Fibroblast of lung (primary cell): ENCODE results near the gene FAM162A. TPM values are rescaled to one million over a fixed set of nuclear protein-coding genes. Genes with fewer than 3 reads are reported as not detected.

Experiments
- DNase-seq, 2 donors: peaks; one replicate each; pipeline versions ENCODE4 v3.0.0 to v3.0.0-alpha.2; 2010; ENCODE audit warnings: low read depth in 2 of 2
- H2AFZ ChIP-seq: 2 replicates; pipeline ENCODE4 v1.5.1; 2012; ENCODE audit warnings: low read length, control low read depth, inconsistent platforms
- H3K27ac ChIP-seq: 2 replicates; pipeline ENCODE4 v1.5.1; 2011; ENCODE audit warnings: low read length, control low read depth; ENCODE audit not compliant: insufficient read depth
- H3K27me3 ChIP-seq: 2 replicates; pipeline ENCODE4 v1.5.1; 2011; ENCODE audit warnings: mild to moderate bottlenecking, low read length; ENCODE audit not compliant: control insufficient read depth, insufficient read depth
- H3K36me3 ChIP-seq: 2 replicates; pipeline ENCODE4 v1.5.1; 2011; ENCODE audit warnings: low read length; ENCODE audit not compliant: control insufficient read depth, insufficient read depth
- H3K4me1 ChIP-seq: 2 replicates; pipeline ENCODE4 v1.5.1; 2011; ENCODE audit warnings: low read length; ENCODE audit not compliant: control insufficient read depth, insufficient read depth; ENCODE audit errors: extremely low read depth
- H3K4me2 ChIP-seq: 2 replicates; pipeline ENCODE4 v1.5.1; 2011; ENCODE audit warnings: low read length, control low read depth; ENCODE audit not compliant: insufficient read depth; ENCODE audit errors: extremely low read depth
- H3K4me3 ChIP-seq, 4 experiments: fragments of 200-600 bp in 1 of 4; sonication (generic) in 1 of 4; replicated peaks in 1 of 4; 2 replicates each; pipeline ENCODE4 v1.5.1; 2011 to 2016; ENCODE audit warnings: low read length in 4 of 4, low read depth in 3 of 4, mild to moderate bottlenecking in 3 of 4, control low read depth in 2 of 4, inconsistent platforms in 1 of 4, mixed read lengths in 1 of 4; ENCODE audit not compliant: insufficient read depth in 1 of 4; ENCODE audit errors: control extremely low read depth in 1 of 4
- H3K79me2 ChIP-seq: 2 replicates; pipeline ENCODE4 v1.5.1; 2012; ENCODE audit warnings: mild to moderate bottlenecking, low read length, inconsistent platforms; ENCODE audit not compliant: control insufficient read depth, insufficient read depth
- H3K9ac ChIP-seq: 2 replicates; pipeline ENCODE4 v1.5.1; 2011; ENCODE audit warnings: mild to moderate bottlenecking, low read length, control low read depth; ENCODE audit not compliant: insufficient read depth
- H3K9me3 ChIP-seq: 2 replicates; pipeline ENCODE4 v1.5.1; 2012; ENCODE audit warnings: low read depth, low read length; ENCODE audit not compliant: control insufficient read depth, insufficient read depth
- H4K20me1 ChIP-seq: 2 replicates; pipeline ENCODE4 v1.5.1; 2011; ENCODE audit warnings: low read length; ENCODE audit not compliant: control insufficient read depth, insufficient read depth; ENCODE audit errors: extremely low read depth
- EZH2 ChIP-seq: IDR thresholded peaks from 2 replicates; pipeline ENCODE4 v1.5.1; 2012; ENCODE audit warnings: low read length, control low read depth, mild to moderate bottlenecking; ENCODE audit errors: missing control alignments
- polyA plus RNA-seq, 2 donors: library from polyadenylated mRNA; depleted of rRNA in 1 of 2; stranded (reverse) in 1 of 2; unstranded in 1 of 2; fragments of >200 nt; gene quantifications; 2 replicates each; pipeline ENCODE4 v1.2.1, GENCODE V29; 2011 to 2012; ENCODE audit warnings: missing spikeins in 1 of 2
- total RNA-seq: library from RNA; depleted of rRNA; stranded (reverse); fragments of >200 nt; gene quantifications from 2 replicates; pipeline ENCODE4 v1.2.1, GENCODE V29; 2014
- TF ChIP-seq, protein P1 (sequence below), 2 donors: IDR thresholded peaks in 1 of 2; conservative IDR thresholded peaks in 1 of 2; 1 replicate in 1 of 2; 2 replicates in 1 of 2; pipeline ENCODE4 v1.5.1; 2011 to 2012; ENCODE audit warnings: low read length in 2 of 2, control low read depth in 1 of 2, inconsistent platforms in 1 of 2, low read depth in 1 of 2, mild to moderate bottlenecking in 1 of 2

Gene FAM162A
- total and polyA plus RNA-seq, 2 donors (not counting 1 experiment from before 2014, with no cell fraction given) = 16.7 to 47.6 TPM

DNA sequence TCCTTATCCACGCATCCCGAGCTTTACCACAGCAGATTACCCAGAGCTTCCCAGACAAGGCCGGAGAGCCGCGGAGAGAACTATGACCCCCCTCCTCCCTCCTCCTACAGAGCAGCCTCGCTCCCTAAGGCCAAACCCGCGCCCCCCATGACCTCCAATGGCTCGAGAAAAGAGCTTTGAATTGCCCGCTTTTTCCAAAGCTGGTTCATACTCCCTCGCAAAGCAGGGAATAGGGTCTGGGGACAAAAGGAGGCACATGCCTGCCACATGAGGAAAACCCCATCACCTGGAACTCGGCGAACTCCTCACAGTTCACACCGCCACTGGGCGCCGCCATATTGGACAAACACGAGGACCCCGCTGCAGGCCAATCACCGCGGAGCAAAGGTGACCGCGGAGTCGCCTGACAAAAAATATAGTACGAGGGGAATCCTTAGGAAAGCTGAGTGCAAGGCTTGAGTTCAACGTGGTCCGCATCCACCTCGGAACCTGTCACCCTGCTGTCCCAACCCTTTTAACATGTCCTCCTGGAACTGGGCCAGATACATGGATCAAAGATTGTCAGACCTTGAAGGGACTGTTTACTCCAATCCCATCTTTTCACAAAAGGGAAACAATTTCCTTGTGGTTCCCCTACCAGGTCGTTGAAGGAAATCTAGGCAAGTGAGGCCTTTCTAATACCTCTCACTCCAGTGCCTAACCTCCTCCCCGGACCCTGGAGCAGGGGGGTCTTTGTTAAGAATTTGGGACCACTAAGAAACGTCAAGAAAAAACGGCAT lies 905 bp upstream of the FAM162A start, which contains the start of gene MIX23:
MIX23 (minus strand) TSS at position 344 of the 779 bp plus-strand sequence; CDS start at position 337, 7 bp downstream.
- H3K4me2 ChIP-seq = peak within 1 kb of the TSS; percentile 99
- H2AFZ ChIP-seq = peak within 1 kb of the TSS; percentile 99
- peak; percentile 73 to 81 for DNase-seq
- TF ChIP-seq EZH2 = no peak
- TF ChIP-seq, protein P1, sequence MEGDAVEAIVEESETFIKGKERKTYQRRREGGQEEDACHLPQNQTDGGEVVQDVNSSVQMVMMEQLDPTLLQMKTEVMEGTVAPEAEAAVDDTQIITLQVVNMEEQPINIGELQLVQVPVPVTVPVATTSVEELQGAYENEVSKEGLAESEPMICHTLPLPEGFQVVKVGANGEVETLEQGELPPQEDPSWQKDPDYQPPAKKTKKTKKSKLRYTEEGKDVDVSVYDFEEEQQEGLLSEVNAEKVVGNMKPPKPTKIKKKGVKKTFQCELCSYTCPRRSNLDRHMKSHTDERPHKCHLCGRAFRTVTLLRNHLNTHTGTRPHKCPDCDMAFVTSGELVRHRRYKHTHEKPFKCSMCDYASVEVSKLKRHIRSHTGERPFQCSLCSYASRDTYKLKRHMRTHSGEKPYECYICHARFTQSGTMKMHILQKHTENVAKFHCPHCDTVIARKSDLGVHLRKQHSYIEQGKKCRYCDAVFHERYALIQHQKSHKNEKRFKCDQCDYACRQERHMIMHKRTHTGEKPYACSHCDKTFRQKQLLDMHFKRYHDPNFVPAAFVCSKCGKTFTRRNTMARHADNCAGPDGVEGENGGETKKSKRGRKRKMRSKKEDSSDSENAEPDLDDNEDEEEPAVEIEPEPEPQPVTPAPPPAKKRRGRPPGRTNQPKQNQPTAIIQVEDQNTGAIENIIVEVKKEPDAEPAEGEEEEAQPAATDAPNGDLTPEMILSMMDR (conservative IDR thresholded peaks at IDR 0.05 in 1 of 2, IDR thresholded peaks at IDR 0.05 in 1 of 2; ENCODE audit: low read depth in 1 of 2, low read length in 2 of 2) = no peak
- H3K27ac ChIP-seq = peak within 1 kb of the TSS; percentile 70
- peaks cover 4% of the 10 kb centered on the region for H3K4me1 ChIP-seq
- no peaks in the 10 kb centered on the region for H3K36me3 ChIP-seq
- peak within 1 kb of the TSS; percentile 72 for H3K9ac ChIP-seq
- H3K27me3 ChIP-seq = no peaks in the 10 kb centered on the region
- H3K79me2 ChIP-seq = peaks cover 14% of the 10 kb centered on the region
- H3K9me3 ChIP-seq = no peaks in the 10 kb centered on the region
- H4K20me1 ChIP-seq = no peaks in the 10 kb centered on the region
- peak within 1 kb of the TSS; percentile 83 to 91 (median 84) for H3K4me3 ChIP-seq

DNA sequence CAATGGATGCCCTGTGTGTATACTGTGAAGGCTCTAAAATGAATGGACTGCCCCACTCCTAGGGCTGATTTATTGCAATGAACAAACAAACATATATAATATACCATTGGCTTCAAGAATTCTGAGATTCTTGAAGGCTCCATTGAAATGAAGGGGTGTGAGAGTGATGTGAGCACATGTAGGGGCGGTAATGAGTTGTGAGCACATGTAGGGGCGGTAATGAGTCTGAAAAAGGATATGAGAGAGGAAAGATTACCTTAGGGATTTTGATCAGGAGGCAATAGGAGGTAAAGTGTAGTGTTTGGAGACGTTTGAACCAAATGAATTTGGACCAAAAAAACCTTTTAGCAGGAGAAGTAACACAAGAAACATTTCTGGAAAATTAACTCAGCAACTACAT lies 3.7 kb downstream of the FAM162A start:
- no peak overlapping the region for H3K4me3 ChIP-seq
- TF ChIP-seq, protein P1 (conservative IDR thresholded peaks at IDR 0.05 in 1 of 2, IDR thresholded peaks at IDR 0.05 in 1 of 2; ENCODE audit: low read depth in 1 of 2, low read length in 2 of 2) = no peak
- no peak for TF ChIP-seq EZH2
- no peak overlapping the region for H3K27ac ChIP-seq
- H4K20me1 ChIP-seq = no peaks in the 10 kb centered on the region
- H3K27me3 ChIP-seq = no peaks in the 10 kb centered on the region
- no peaks in the 10 kb centered on the region for H3K36me3 ChIP-seq
- no peak overlapping the region for H3K9ac ChIP-seq
- H3K9me3 ChIP-seq = no peaks in the 10 kb centered on the region
- no peak overlapping the region for H3K4me2 ChIP-seq
- H3K79me2 ChIP-seq = peaks cover 3% of the 10 kb centered on the region
- H2AFZ ChIP-seq = no peak overlapping the region
- H3K4me1 ChIP-seq = peaks cover 4% of the 10 kb centered on the region
- DNase-seq = no peak

DNA sequence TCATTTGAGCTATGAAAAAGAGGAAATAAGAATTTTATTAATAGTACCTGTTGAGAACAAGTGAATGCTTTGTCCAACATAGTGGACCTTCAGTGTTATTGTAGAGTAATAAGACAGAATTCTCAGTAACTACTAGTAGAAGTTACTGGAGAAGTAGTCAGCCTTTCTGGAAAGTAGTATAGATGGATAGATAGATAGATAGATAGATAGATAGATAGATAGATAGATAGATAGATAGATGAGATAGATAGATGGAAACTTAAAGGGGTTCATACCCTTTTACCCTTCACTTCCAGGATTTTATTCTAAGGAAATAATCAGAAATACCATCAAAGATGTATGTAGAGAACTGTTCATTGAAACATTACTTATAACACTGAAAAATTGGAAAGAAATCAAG lies 5.2 kb downstream of the FAM162A start:
- Histone ChIP-seq H3K36me3 (no peaks in the 10 kb centered on the region), H3K4me2 (no peak overlapping the region), H3K27me3 (no peaks in the 10 kb centered on the region), H3K4me1 (no peaks in the 10 kb centered on the region), H4K20me1 (no peaks in the 10 kb centered on the region), H3K79me2 (no peaks in the 10 kb centered on the region), H3K9me3 (no peaks in the 10 kb centered on the region), H2AFZ (no peak overlapping the region), H3K27ac (no peak overlapping the region), H3K9ac (no peak overlapping the region), H3K4me3 (no peak overlapping the region)
- DNase-seq = no peak
- no peak for TF ChIP-seq EZH2
- TF ChIP-seq, protein P1 (conservative IDR thresholded peaks at IDR 0.05 in 1 of 2, IDR thresholded peaks at IDR 0.05 in 1 of 2; ENCODE audit: low read depth in 1 of 2, low read length in 2 of 2) = no peak
